CD4-positive, alpha-beta T cell treated with Interleukin-2 at 100 ng/mL for 4 hours (primary cell): ENCODE results near the gene NUP58.
"Not testable (repeated sequence)": the region's sequence is repeated elsewhere in the genome, so short reads cannot be mapped to it uniquely, and the experiment has no call there.

Experiments used
- DNase-seq: peaks from one replicate; pipeline ENCODE4 v3.0.0-alpha.2; 2020; ENCODE audit warnings: low spot score

The NUP58 gene

DNA sequence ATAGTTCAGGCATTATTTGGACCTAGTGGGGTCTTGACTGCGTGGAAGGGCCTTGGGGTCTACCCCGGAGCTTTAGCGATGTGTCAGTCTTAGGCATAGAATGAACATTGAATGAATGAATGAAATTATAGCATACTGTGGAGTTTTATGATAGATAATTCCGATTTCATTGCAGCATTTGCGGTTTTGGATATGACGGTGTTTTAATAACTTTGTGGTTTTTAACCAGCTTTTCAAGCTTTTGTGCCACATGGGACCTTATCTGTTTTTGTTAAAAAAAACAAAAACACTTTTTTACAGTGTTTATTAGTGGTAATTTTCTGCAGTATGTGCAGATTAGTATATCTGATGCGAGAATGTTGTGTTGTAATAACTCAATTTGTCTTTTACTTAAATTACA lies 696 bp downstream of the NUP58 start:
- DNase-seq = no peak

DNA sequence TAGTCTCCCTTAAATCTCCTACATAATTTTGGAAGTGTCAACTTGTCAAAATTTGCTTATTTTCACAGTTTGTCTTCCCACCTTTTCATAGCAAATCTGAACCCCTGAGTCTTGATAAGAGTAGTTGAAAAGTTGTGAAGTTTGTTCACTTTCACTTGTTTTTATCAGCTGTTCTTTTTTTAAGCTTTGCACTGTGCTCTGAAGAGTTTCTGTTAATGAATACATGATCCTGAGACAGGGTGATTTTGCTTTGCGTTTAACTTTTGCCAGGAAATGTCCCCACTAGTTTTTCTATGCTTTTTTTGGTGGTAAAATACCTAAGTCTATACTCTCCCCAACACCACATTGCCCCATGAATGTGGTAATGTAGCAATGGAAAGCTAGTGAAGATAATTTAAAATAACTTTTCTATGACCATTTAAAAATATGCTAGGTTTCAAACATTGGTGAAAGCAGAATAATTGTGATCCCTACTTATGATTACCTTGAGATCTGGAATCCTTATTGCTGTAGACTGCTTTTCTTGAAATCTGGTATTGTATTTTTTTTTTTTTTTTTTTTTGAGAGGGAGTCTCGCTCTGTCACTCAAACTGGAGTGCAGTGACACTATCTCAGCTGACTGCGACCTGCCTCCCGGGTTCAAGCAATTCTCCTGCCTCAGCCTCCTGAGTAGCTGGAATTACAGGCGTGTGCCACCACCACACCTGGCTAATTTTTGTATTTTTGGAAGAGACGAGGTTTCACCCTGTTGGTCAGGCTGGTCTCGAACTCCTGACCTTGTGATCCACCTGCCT lies 5.4 kb downstream of the NUP58 start:
- no peak for DNase-seq

- DNase-seq = no peak
Measured at GRCh38 chr13:25310891-25311290, 9.5 kb downstream of the NUP58 start.

DNA sequence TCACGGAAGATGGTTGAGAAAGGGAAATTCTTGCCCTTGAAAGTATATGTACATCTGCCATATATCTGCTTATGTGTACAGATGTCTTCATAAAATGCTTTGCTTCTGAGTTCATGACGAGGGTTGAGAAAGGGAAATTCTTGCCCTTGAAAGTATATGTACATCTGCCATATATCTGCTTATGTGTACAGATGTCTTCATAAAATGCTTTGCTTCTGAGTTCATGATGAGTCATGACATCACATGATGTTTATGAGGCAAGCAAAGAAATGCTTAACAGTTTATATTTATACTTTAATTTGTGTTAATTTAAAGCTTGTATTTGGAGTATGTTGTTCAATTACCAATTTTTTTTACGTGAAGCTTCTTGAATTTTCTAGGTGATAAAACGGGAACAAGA lies 17.5 kb downstream of the NUP58 start:
- not testable (repeated sequence) for DNase-seq

- no peak for DNase-seq
Measured at GRCh38 chr13:25319771-25320170, 18.3 kb downstream of the NUP58 start.

DNA sequence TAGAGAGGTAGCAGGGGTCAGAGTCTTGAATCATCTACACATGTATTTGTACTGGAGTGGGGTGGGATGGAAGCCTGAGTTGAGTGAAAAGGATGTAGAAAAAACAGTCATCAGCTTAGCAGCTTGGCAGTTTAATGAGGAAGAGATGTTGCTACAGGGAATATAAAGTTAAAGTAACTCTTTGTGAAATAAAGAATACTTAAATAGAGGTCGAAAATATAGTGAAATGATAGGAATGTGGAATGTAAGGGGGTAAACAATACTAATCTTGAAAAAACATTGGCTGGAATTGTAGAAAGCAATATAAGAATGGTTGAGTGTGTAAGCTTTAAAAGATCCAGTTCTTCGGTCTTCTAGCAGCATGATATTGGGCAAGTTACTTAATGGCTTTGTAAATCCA lies 22.7 kb downstream of the NUP58 start:
- DNase-seq = no peak

- DNase-seq = no peak
Measured at GRCh38 chr13:25329706-25330105, 28.3 kb downstream of the NUP58 start.

DNA sequence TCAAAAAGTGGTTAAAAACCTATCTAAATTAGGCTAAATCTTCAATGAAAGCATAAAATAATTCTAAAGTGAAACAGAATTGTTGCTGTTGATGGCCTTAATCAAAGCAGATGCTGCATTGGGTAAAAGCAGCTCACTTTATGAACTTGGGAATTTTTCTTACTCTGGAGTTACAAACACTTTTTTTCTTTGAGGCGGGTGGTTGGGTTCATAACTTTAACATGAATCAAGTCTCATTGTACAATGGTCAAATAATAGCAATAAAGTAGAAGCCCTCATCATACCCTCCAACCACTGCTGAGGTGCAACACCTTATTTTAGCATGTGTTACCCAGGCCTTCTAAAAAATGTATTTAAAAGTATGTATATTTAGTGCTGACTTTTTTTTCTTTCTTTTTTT lies 29.1 kb downstream of the NUP58 start:
- no peak for DNase-seq

DNA sequence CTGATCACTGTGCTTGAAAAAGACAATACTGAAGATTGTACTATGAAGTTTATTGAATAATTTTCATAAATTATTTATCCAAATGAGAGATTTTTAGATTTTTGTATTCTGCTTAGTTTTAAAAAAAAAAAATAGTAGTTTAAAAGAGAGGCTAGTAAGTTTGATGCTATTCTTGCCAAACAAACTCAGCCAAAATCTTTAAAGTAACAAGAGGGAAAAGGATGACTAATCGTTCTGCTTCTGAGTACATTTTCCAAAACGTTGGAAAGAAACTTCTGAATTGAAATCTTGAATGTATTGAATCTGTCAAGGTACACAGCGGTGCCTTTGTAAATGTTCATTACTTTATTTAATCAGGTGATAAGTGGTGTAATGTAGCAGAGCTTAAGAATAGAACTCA lies 34.4 kb downstream of the NUP58 start:
- no peak for DNase-seq

DNA sequence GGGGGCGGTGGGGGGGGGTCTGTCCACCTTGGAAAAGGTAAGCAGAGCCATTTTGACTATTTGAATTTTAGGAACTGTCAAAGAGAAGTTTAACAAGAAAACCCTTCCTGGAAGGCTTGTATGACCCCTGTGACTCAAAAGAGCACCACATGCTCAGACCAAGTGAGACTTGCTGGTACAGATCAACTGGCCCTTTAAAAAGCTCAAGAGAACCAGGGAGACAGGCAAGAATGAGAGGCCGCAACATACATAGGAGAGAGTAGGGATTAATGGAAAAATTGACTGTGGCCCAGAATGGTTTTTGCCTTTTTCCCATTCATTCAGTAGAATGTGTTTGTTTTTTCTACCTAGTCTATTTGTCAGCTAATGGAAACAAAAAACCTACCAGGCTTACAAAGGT lies 44.2 kb downstream of the NUP58 start:
- no peak for DNase-seq

GRCh38 chr13:25347151-25347550 lies 45.7 kb downstream of the NUP58 start:
- no peak for DNase-seq

GRCh38 chr13:25351404-25351803 lies 50.0 kb downstream of the NUP58 start:
- DNase-seq = no peak

DNA sequence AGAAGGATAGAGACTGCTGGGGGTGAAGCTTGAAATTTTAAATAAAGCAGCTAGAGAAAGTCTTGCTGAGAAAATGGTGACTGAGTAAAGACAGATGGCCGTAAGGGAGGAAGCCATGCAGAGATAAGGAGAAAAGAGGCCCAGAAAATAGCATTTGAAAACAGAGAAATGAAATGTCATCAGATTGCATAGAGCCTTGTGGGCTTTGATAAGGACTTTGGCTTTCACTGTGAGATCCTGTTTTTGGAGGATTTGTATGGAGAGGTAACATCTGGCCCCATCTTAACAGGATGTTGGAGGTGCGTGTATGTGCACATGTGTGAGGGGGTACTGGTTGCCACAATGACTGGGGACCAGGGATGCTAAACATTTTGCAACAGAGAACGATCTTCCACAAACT lies 50.8 kb downstream of the NUP58 start:
- DNase-seq = no peak

GRCh38 chr13:25352806-25353205 lies 51.4 kb downstream of the NUP58 start:
- no peak for DNase-seq

DNA sequence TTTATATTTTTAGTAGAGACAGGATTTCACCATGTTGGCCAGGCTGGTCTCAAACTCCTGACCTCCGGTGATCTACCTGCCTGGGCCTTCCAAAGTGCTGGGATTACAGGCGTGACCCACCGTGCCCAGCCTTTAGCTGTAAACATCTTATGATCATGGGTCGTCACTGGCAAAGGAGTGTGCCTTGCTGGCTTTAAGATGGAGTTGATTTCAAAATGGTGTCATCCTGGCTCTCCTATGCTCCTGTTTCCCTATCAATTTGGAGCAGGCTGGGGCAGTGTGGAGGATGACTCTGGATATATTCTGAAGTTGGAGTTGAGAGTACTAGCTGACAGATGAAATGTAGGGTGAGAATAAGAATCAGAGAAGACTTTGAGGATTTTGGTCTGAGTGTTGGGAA lies 51.9 kb downstream of the NUP58 start:
- DNase-seq = no peak

DNA sequence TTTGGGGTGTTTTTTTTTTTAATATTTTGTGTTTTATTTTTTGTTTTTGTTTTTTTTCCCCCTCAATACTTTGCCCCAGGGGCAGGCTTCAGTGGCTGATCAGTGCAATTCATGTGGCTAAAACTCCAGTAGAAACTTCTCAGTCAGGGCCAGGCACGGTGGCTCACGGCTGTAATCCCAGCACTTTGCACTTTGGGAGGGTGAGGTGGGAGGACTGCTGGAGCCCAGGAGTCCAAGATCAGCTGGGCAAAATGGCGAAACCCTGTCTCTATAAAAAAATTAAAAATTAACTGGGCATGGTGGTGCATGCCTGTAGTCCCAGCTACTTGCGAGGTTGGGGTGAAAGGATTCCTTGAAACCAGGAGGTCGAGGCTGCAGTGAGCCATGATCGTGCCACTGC lies 53.0 kb downstream of the NUP58 start:
- DNase-seq = no peak

- DNase-seq = not testable (repeated sequence)
Measured at GRCh38 chr13:25360443-25360842, 59.0 kb downstream of the NUP58 start.

DNA sequence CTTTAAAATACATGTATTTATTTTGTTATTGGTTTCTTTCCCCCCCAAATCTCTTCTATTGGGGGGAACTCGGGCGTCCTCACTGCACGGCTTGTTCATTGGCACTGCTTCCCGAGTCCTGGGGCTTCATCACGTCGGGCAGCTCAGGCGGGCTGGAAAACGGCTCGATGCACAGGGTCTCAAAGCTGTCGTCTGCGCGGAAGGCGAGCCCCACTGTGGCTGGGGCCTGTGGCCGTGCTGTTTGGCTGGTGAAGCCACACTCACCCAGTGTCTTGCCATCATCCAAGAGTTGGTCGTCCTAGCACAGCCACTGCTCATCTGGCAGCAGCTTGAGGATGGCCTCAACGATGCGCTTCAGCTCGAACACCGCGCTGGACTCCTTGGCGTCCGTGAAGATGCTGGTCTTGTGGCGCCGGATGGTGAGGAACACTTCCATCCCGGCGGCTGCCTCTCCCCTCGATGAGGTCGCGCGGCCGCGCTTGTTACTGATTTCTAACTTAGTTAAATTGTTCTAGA lies 64.4 kb downstream of the NUP58 start:
- no peak for DNase-seq

GRCh38 chr13:25371158-25371874 lies 69.9 kb downstream of the NUP58 start:
- no peak for DNase-seq

DNA sequence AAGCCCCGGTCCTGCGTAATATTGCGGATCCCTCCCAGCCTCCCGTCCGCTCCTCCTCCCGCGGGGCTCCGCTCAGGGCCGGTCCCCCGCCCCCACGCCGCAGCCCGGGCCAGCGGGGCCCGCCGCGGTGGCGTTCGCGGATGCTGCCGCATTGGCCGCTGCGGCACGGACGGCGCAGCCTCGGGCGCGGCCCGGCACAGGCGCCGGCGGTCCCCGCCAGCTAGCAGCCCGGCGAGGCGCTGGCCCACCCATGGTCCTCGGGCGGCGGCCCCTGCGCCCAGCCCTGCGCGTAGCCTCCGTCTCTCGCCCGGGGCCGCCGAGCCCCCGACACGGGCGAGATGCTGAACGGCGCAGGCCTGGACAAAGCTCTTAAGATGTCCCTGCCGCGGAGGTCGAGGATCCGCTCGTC lies 70.5 kb downstream of the NUP58 start, which contains the start of gene ATP8A2:
Gene ATP8A2, plus strand, starts transcription at position 100 of the 409 bp plus-strand sequence. Its CDS starts 239 bp downstream, at position 339.
- DNase-seq = no peak

- DNase-seq = no peak
Measured at GRCh38 chr13:25372284-25373081, 71.1 kb downstream of the NUP58 start.

DNA sequence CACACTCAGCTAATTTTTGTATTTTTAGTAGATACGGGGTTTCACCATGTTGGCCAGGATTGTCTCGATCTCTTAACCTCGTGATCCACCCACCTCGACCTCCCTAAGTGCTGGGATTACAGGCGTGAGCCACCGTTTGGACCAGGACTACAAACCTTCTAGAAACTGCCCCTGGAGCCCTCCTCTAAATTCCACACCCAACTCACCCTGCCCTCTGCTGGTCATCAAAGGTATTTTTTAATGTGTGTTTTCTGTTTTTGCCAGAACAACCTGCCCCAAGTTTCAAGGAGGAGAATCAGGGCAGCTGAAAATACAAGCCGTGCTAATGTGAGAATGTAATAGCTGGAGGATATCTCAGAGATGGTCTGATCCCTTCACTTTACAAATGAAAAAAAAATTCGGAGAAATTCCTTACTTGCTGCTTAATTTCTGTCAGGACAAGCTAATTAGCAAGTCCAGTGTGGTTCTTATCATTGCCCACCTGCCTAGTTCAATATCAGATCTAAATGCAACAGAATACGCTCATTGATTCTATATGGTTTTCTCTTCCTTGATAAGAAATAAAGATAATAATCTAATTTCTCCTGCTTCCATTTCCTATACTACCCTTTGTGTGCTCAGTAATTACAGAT lies 74.4 kb downstream of the NUP58 start:
- DNase-seq = peak; percentile 61
